Measurements from ENCODE around the gene RAB40AL.

GRCh38 chrX:102985192-102985591 is 48.1 kb downstream of the RAB40AL start:
- TF ChIP-seq EZH2 (IDR thresholded peaks at IDR 0.05; ENCODE audit: low read length) (no peak), CTCF (optimal IDR thresholded peaks at IDR 0.05 in 1 of 3, IDR thresholded peaks at IDR 0.05 in 1 of 3, conservative IDR thresholded peaks at IDR 0.05 in 1 of 3; ENCODE audit: extremely low read depth in 1 of 3, insufficient read depth in 2 of 3, low read length in 3 of 3) (no peak)

All from keratinocyte (primary cell).